Epithelial cell of proximal tubule (primary cell): ENCODE data around the gene MAGEA9. TPM values are rescaled to one million over a fixed set of nuclear protein-coding genes. Genes with fewer than 3 reads are reported as not detected.
A peak's percentile ranks its signal among the peaks of the same experiment; 100 is the strongest.
"Not testable (repeated sequence)": the region's sequence is repeated elsewhere in the genome, so short reads cannot be mapped to it uniquely, and the experiment has no call there.

Experiments used
- DNase-seq: peaks from one replicate; pipeline ENCODE4 v3.0.0-alpha.2; 2011; ENCODE audit warnings: low read depth
- H3K4me3 ChIP-seq: 2 replicates; pipeline ENCODE4 v1.5.1; 2011; ENCODE audit warnings: low read depth, mild to moderate bottlenecking, low read length
- total RNA-seq: library from RNA; depleted of rRNA; stranded (reverse); fragments of >200 nt; gene quantifications from 2 replicates; pipeline ENCODE4 v1.2.3, GENCODE V29; 2015
- TF ChIP-seq, protein P1 (sequence below): conservative IDR thresholded peaks from 2 replicates; pipeline ENCODE4 v1.5.1; 2012; ENCODE audit warnings: low read depth, mild to moderate bottlenecking, low read length

The MAGEA9 gene
- total RNA-seq, 1 donor from 2014 or later = not detected

DNA sequence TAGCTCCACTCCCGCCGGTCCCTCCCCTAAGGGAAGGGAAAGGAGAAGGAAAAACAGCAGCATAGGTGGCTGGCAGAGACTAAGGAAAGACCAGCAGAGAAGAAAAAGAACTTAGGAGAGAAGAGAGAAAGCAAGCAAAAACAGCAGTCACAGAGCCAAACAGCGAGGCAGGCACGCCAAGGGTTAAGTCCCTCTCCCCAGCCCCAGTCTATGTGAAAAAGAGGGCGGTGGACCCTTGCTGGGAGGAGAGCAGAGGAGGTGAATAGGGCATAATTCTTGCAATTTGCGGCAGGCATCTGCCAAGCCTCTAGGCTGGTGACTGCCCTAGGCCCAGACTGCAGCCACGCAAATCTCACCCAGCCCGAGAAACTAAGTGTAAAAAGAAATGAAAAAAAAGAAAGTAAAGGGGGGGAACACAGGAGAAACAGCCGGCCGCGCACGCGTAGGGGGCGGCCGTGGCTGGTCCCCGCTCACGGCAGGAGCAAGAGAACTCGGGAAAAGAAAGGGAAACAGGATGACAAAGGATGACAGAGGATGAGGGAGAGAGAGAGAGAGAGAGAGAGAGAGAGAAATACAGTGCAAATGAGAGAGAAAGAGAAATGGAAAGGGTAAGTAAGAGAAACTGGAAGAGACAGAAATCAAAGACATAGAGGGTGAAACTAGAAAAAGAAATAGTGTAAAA, 48.6 kb downstream of the MAGEA9 start:
- TF ChIP-seq, protein P1, sequence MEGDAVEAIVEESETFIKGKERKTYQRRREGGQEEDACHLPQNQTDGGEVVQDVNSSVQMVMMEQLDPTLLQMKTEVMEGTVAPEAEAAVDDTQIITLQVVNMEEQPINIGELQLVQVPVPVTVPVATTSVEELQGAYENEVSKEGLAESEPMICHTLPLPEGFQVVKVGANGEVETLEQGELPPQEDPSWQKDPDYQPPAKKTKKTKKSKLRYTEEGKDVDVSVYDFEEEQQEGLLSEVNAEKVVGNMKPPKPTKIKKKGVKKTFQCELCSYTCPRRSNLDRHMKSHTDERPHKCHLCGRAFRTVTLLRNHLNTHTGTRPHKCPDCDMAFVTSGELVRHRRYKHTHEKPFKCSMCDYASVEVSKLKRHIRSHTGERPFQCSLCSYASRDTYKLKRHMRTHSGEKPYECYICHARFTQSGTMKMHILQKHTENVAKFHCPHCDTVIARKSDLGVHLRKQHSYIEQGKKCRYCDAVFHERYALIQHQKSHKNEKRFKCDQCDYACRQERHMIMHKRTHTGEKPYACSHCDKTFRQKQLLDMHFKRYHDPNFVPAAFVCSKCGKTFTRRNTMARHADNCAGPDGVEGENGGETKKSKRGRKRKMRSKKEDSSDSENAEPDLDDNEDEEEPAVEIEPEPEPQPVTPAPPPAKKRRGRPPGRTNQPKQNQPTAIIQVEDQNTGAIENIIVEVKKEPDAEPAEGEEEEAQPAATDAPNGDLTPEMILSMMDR = no peak

DNA sequence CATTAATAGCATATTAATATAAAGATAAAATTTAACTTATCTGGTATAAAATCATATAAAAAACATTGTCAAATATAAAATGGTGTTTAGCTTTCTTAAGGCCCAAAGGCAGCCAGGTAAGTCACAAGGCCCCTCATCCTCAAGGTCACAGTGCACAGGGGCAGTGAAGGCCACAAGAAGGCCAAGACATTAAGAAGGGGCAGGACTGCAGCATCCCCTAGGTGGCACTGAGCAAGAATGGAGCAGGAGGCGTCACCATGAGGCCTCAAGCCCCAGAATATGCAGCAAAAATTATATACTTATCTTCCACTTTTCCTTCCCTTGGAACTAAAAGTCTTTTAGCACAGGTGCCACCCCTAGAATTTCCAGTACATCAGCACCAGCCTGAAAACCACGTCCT, 49.7 kb downstream of the MAGEA9 start:
- TF ChIP-seq, protein P1 = no peak
- DNase-seq = no peak
- no peak overlapping the region for H3K4me3 ChIP-seq

More for the DNA sequence above, 48.6 kb downstream of the MAGEA9 start:
- DNase-seq = no peak
- H3K4me3 ChIP-seq = peak overlapping the region; percentile 37

GRCh38 chrX:149836728-149837127, 55.0 kb downstream of the MAGEA9 start:
- DNase-seq, H3K4me3 ChIP-seq: not testable (repeated sequence)

- no peak for DNase-seq
- H3K4me3 ChIP-seq = no peak overlapping the region
- TF ChIP-seq, protein P1 = no peak
Observed at GRCh38 chrX:149837167-149837566, 55.4 kb downstream of the MAGEA9 start.

Other genes starting within 250 kb of the MAGEA9 start
- 6.5 and 9.2 TPM in 2 replicates for gene EOLA1, start 240.9 kb upstream of the MAGEA9 start, total RNA-seq
- gene HSFX3, start 232.0 kb upstream of the MAGEA9 start, total RNA-seq = not detected in 2 replicates
- gene MAGEA9B, start 194.5 kb upstream of the MAGEA9 start, total RNA-seq = not detected in 2 replicates
- gene HSFX2, start 186.6 kb upstream of the MAGEA9 start, total RNA-seq = not detected in 2 replicates
- 11.0 and 15.6 TPM in 2 replicates for gene TMEM185A, start 150.1 kb upstream of the MAGEA9 start, total RNA-seq
- gene MAGEA11, start 69.9 kb upstream of the MAGEA9 start, total RNA-seq = not detected in 2 replicates
- gene HSFX1, start 7.9 kb upstream of the MAGEA9 start, total RNA-seq = 0.51 TPM in 1 of 2 replicates, not detected in the other
- not detected in 2 replicates for gene MAGEA8, start 99.3 kb downstream of the MAGEA9 start, total RNA-seq
- not detected in 2 replicates for gene HSFX4, start 147.6 kb downstream of the MAGEA9 start, total RNA-seq
- gene EOLA2, start 156.6 kb downstream of the MAGEA9 start, total RNA-seq = 18.7 and 24.4 TPM in 2 replicates